Keratinocyte (primary cell): ENCODE data around the gene PRR16.

ENCODE experiments used
- CTCF ChIP-seq, 3 experiments: IDR thresholded peaks in 1 of 3; conservative IDR thresholded peaks in 1 of 3; optimal IDR thresholded peaks in 1 of 3; 2 replicates in 2 of 3; 3 replicates in 1 of 3; pipeline versions ENCODE3 to v1.5.1; 2011; ENCODE audit warnings: low read length in 3 of 3, mild to moderate bottlenecking in 3 of 3, moderate library complexity in 2 of 3, control low read depth in 1 of 3, inconsistent platforms in 1 of 3; ENCODE audit not compliant: insufficient read depth in 2 of 3; ENCODE audit errors: extremely low read depth in 1 of 3
- EZH2 ChIP-seq: IDR thresholded peaks from one replicate; pipeline ENCODE4 v1.6.1; 2012; ENCODE audit warnings: inconsistent platforms, mild to moderate bottlenecking, low read length, moderate library complexity

- no peak for TF ChIP-seq CTCF (optimal IDR thresholded peaks at IDR 0.05 in 1 of 3, IDR thresholded peaks at IDR 0.05 in 1 of 3, conservative IDR thresholded peaks at IDR 0.05 in 1 of 3; ENCODE audit: extremely low read depth in 1 of 3, insufficient read depth in 2 of 3, low read length in 3 of 3)
- no peak for TF ChIP-seq EZH2
Measured at GRCh38 chr5:120510994-120511686, 47.0 kb downstream of the PRR16 start.
